Measurements from ENCODE around the gene ZSCAN9. TPM values are rescaled to one million over a fixed set of nuclear protein-coding genes. Genes with fewer than 3 reads are reported as not detected.

ZSCAN9 gene
- 10 to 100 TPM; 27.7 to 38.5 (median 30.7) TPM for polyA plus RNA-seq (ENCODE audit: insufficient read length in 4 of 4)

GRCh38 chr6:28225056-28225834 is at the start of gene ZSCAN9:
ZSCAN9 (plus strand) TSS chr6:28225275; CDS start chr6:28227085, 1,810 bp downstream.
- peak in 2 of 4 donors; percentile 65 to 67 for DNase-seq (ENCODE audit: low read depth in 4 of 4, low spot score in 3 of 4)

GRCh38 chr6:28176373-28176772 is 48.7 kb upstream of the ZSCAN9 start:
- no peak for DNase-seq (ENCODE audit: low read depth in 4 of 4, low spot score in 3 of 4)

- DNase-seq (ENCODE audit: low read depth in 4 of 4, low spot score in 3 of 4) = no peak
Observed at GRCh38 chr6:28182255-28182654, 42.8 kb upstream of the ZSCAN9 start.

GRCh38 chr6:28188111-28188979 is 36.7 kb upstream of the ZSCAN9 start:
- DNase-seq (ENCODE audit: low read depth in 4 of 4, low spot score in 3 of 4) = no peak

- no peak for DNase-seq (ENCODE audit: low read depth in 4 of 4, low spot score in 3 of 4)
Observed at GRCh38 chr6:28200020-28200419, 25.1 kb upstream of the ZSCAN9 start.

- DNase-seq (ENCODE audit: low read depth in 4 of 4, low spot score in 3 of 4) = no peak
Observed at GRCh38 chr6:28203201-28203600, 21.9 kb upstream of the ZSCAN9 start.

- DNase-seq (ENCODE audit: low read depth in 4 of 4, low spot score in 3 of 4) = no peak
Observed at GRCh38 chr6:28205879-28206278, 19.2 kb upstream of the ZSCAN9 start.

GRCh38 chr6:28206527-28206926 is 18.5 kb upstream of the ZSCAN9 start:
- DNase-seq (ENCODE audit: low read depth in 4 of 4, low spot score in 3 of 4) = no peak

GRCh38 chr6:28206928-28207509 is 18.1 kb upstream of the ZSCAN9 start:
- DNase-seq (ENCODE audit: low read depth in 4 of 4, low spot score in 3 of 4) = no peak

GRCh38 chr6:28207510-28208110 is 17.5 kb upstream of the ZSCAN9 start:
- DNase-seq (ENCODE audit: low read depth in 4 of 4, low spot score in 3 of 4) = no peak

GRCh38 chr6:28208111-28208659 is 16.9 kb upstream of the ZSCAN9 start:
- DNase-seq (ENCODE audit: low read depth in 4 of 4, low spot score in 3 of 4) = no peak

GRCh38 chr6:28209753-28210535 is 15.1 kb upstream of the ZSCAN9 start:
- no peak for DNase-seq (ENCODE audit: low read depth in 4 of 4, low spot score in 3 of 4)

- no peak for DNase-seq (ENCODE audit: low read depth in 4 of 4, low spot score in 3 of 4)
Observed at GRCh38 chr6:28211840-28212509, 13.1 kb upstream of the ZSCAN9 start.

- no peak for DNase-seq (ENCODE audit: low read depth in 4 of 4, low spot score in 3 of 4)
Observed at GRCh38 chr6:28212510-28213212, 12.4 kb upstream of the ZSCAN9 start.

GRCh38 chr6:28213213-28213523 is 11.9 kb upstream of the ZSCAN9 start:
- no peak for DNase-seq (ENCODE audit: low read depth in 4 of 4, low spot score in 3 of 4)

- DNase-seq (ENCODE audit: low read depth in 4 of 4, low spot score in 3 of 4) = no peak
Observed at GRCh38 chr6:28215425-28215824, 9.7 kb upstream of the ZSCAN9 start.

GRCh38 chr6:28217890-28218289 is 7.2 kb upstream of the ZSCAN9 start:
- no peak for DNase-seq (ENCODE audit: low read depth in 4 of 4, low spot score in 3 of 4)

GRCh38 chr6:28218312-28219248 is 6.5 kb upstream of the ZSCAN9 start:
- peak in 1 of 4 donors; percentile 36 for DNase-seq (ENCODE audit: low read depth in 4 of 4, low spot score in 3 of 4)

Measured in left renal pelvis (tissue), 4 donors.